NOMO-1 treated with dmso at 0.1 percent for 144 hours (cell line): ENCODE data around the gene KIAA1191.

Experiments used
- DNase-seq: peaks from one replicate; lab custom pipeline; 2025; ENCODE audit not compliant: unreplicated experiment; lab: John Stamatoyannopoulos, UW

Gene KIAA1191

DNA sequence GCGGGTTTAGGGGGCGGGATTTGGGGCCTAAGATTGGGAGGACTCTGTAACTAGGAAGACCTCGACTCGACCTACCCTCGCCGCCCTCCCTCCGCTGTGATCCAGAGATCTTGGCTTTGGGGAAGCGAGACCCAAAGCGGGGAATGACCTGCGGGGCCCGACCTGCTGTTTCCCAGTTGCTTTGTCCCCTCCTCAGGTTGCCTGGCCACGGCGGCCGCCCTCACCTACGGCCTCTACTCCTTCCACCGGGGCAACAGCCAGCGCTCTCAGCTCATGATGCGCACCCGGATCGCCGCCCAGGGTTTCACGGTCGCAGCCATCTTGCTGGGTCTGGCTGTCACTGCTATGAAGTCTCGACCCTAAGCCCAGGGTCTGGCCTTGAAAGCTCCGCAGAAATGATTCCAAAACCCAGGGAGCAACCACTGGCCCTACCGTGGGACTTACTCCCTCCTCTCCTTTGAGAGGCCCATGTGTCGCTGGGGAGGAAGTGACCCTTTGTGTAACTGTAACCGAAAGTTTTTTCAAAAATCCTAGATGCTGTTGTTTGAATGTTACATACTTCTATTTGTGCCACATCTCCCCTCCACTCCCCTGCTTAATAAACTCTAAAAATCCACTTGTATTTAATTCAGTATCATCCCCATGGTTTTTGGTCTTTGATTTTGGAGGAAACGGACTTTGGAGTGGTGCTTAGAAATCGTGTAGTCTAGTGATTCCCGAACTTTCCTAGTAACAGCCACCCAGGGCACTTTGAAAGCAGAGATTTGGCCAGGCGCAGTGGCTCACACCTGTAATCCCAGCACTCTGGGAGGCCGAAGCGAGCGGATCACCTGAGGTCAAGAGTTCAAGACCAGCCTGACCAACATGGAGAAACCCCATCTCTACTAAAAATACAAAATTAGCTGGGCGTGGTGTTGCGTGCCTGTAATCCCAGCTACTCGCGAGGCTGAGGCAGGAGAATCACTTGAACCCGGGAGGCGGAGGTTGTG is 27.9 kb upstream of the KIAA1191 start:
- no peak for DNase-seq

DNA sequence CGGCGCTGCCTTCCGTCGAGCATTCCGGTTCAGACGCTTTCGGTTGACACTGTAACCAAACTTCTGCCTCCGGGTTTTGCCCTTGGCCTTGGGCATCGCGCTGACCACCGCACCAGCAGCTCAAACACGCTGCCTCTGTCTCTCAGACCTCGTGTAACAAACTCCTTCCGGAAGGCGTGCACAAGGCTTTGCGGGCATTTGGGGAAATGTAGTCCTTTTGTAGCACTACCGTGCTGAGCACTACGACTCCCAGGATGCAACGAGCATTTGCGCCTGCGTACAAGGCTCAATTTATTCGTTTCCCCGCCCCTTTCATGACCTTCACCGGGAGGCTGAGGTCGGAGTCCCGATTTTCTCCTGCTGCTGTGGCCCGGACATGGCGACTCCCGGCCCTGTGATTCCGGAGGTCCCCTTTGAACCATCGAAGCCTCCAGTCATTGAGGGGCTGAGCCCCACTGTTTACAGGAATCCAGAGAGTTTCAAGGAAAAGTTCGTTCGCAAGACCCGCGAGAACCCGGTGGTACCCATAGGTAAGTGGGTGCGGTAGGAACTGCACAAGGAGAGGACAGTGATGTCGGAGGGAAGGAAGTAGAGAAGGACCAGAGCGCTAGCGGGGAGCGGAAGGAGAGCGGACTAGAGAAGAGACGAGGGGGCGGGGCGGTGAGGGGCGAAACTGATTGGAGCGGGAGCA is 27.0 kb upstream of the KIAA1191 start, which contains the start of the genes HIGD2A and NOP16:
TSS of gene HIGD2A (plus strand) at position 308 of the 691 bp plus-strand sequence. CDS start at position 377, 69 bp downstream.
TSS of gene NOP16 (minus strand) at position 155 of the 691 bp plus-strand sequence. CDS start at position 96, 59 bp downstream.
- DNase-seq: peak; percentile 98

DNA sequence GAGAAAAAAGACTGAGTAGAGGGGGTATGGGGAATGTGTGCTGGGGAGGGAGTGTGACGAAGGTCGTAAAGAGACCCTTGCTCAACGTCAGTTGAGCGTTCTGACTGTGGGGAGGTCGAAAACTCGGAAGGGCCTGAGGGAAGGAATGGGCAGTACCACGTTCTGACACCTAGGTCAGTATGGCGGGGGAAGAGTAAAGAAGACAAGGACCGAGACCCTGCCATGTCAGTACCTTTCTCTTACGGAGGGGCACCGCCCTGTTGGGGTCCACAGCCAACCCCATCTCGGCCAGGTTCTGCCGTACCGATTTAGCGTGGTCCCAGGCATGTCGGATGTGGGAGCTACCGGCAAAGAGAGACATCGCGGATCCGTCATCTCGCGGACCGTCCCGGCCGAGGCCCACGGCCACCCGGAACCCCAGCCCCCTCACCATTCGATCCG is 26.5 kb upstream of the KIAA1191 start:
- no peak for DNase-seq

DNA sequence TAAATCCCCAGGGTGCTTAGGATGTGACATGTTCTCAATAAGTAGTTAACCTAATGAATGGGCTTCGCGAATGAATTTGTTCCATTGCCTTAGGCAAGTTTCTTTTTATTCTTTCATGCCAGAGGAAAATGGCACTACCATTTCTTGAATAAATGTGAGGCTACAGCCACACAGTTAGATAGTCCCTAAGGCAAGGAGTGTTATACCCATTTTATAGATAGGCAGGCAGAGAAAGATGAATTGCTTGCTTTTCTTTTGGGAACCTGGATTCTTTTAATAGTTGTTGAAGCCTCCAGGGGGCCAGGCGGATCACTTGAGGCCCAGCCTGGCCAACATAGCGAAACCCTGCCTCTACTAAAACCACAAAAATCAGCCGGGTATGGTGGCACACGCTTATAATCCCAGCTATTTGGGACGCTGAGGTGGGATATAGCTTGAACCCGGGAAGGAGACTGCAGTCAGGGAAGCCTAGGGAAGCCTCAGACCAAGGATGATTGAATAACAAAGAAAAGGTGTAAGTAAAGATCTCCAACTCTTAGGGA is 25.9 kb upstream of the KIAA1191 start:
- no peak for DNase-seq

DNA sequence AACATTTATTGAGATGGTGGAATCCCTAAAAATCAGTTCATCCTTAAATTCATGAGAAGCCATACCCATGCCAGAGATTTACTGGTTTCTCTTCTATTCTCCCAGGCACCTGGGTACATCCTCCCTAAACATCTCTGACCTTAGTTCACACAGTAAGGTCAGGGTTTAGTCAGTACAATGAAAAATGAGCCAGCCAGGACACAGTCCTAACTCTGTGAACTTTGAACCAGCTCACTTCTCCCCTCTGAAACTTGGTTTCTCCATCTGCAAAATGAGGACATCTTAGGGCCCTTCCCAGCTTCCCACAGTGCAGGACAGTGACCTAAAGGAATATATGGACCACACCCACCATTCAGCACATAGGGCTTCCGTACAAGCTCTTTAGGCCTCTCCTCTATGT is 24.9 kb upstream of the KIAA1191 start:
- no peak for DNase-seq

- no peak for DNase-seq
These were observed 23.4 kb upstream of the KIAA1191 start for GRCh38 chr5:176384991-176385390.

- no peak for DNase-seq
These were observed 22.9 kb upstream of the KIAA1191 start for GRCh38 chr5:176384366-176384930.

GRCh38 chr5:176383961-176384360 is 22.4 kb upstream of the KIAA1191 start:
- DNase-seq: no peak

GRCh38 chr5:176383248-176383905 is 21.8 kb upstream of the KIAA1191 start:
- no peak for DNase-seq

GRCh38 chr5:176382721-176383120 is 21.2 kb upstream of the KIAA1191 start:
- DNase-seq: no peak

DNA sequence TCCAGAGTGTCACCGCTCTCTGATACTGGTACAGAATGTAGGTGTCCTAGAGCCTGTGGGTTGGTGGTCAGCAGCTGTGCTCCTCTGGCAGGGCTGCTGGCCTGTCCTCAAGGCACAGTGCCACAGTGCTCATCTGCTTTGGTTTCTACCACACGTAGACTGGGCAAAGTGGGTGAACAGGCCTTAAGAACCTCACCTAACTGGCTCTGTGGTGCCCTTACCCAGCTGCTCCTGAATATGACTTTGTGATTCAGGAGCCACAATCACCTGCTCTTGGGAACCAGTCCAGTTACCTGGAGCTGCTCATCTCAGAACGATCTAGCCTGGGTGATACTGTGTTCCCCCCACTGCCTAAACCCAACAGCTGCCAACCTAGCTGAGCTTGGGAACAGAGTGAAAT is 20.4 kb upstream of the KIAA1191 start:
- DNase-seq: no peak

DNA sequence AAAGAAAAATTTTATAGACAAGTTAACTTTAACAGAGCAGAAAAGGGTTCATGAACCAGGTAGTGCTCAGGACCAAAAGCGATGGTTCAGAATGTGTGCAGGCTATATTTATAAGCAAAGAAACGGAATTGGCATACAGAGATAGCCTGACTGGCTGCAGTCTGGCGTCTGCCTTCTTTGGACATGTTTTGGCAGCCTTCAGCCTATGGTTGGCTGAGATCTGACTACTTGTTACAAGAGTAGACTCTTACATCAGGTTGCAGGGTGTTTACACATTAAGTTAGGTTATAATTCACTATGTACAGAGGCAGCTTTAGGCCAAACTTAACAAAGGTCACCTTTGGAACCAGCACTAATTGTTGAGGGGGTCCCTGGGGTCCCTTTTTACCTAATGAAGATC is 19.9 kb upstream of the KIAA1191 start:
- DNase-seq: no peak

DNA sequence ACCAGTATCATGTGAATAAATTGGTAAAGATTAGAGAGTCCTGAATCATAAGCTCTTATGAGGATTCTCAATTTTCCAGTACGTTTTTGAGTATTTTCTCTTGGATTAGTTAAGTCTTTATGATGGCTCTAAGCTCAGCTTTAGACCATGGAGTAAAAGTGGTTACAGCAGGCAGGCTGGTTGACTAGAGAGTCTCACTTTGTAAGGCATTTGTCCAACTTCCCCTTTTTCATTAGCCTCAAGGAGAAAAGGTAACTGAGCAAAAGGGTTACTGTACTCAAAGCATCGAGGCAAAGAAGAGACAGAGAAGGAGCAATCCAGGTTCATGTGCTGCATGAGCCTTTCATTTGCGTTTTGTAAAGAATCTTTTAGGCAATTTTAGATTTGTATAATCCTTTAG is 18.3 kb upstream of the KIAA1191 start:
- DNase-seq: no peak

GRCh38 chr5:176373100-176373818 is 11.7 kb upstream of the KIAA1191 start:
- no peak for DNase-seq

DNA sequence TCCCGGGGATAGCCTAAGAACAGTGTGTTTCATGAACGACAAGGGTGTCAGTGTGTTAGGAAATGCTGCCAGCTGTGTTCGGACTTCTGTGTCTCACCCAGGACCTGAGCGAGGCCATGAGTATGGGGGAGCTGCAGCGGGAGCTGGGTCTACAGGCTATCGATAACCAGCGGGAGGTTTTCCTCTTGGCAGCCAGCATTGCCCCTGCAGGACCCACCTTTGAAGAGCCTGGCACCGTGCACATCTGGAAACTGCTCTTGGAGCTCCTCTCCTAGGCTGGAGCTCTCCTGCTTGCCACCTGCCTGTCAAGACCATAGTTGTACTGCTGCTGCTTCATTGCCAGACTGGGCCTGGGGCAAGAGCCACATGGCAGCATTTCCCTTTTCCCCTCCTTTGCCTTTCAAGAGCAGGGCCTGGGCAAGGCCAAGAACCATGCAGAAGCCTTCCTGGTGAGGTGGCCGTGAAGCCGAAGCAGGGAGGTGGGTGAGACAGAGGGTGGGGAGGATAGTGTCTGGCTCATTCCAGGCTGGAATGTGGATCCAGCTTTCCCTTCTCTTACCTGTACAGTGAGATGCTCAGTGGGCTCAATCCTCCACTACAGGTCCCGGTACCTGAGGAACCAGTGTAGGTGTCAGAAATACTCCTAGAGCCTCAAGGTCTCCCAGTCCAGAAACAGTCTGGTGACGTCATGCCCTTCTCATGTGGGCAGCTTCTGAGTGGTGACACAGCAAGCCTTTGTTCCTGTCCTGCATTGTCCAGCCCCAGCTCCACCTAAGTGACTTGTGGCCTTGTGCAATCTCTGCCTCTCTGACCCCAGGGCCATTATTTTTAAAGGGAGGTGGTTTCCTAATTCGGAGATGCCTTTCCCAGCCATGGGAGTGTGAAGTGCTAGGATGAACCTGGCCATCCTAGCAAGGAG is 10.3 kb upstream of the KIAA1191 start:
- DNase-seq: no peak

- DNase-seq: no peak
These were observed 8.6 kb upstream of the KIAA1191 start for GRCh38 chr5:176369934-176370711.

GRCh38 chr5:176368726-176369125 is 7.2 kb upstream of the KIAA1191 start:
- DNase-seq: no peak

- DNase-seq: no peak
These were observed 4.8 kb upstream of the KIAA1191 start for GRCh38 chr5:176366232-176366894.
